GM18517 (cell line): ENCODE data around the gene ITGA8.
"Not testable (repeated sequence)": the region's sequence is repeated elsewhere in the genome, so short reads cannot be mapped to it uniquely, and the experiment has no call there.

ENCODE experiments used
- ATAC-seq: cut with Tn5 transposase; IDR thresholded peaks from one replicate; pipeline ENCODE4 v1.9.1; 2021; ENCODE audit warnings: mild to moderate bottlenecking, moderate library complexity; ENCODE audit not compliant: unreplicated experiment

The ITGA8 gene

GRCh38 chr10:15516256-15517085 lies 203.3 kb downstream of the ITGA8 start:
- ATAC-seq = no peak

GRCh38 chr10:15515202-15515601 lies 204.5 kb downstream of the ITGA8 start:
- no peak for ATAC-seq

DNA sequence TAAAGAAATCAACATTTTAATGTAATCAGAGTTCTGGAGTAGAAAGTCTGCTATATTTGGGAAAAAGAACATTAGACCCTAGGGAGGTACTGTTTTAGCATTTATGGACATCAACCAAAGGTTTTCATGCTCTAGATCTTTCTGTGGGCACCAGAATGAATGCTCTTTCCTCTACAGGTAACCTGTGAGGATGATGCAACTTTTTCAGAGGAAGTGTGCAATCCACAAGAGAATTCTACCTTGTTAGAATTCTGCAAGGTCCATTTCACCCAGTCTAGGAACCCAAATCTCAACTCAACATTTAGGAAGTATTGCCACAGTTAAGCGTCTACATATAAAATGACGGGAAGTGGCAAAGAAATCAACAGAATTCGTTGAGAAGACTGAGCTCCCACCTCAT lies 208.8 kb downstream of the ITGA8 start:
- no peak for ATAC-seq

DNA sequence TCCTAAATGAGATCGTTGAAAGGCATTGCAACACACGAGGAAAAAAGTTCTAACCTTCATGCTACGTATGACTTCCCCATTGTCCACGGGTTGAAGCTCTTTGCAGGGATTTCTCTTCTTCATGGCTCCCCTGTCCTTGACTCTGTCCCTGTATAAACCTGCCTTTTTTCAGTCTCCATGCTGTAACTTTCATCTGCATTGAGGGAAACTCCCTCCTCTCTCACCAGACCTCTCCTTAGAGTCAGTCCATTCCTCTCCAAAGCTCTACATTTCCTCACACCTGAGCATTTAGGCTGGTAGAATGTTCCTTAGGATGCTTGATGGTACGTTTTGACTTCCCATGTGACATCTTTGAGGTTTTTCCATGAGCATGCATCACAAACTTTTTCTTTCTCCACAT lies 214.4 kb downstream of the ITGA8 start:
- ATAC-seq = no peak

DNA sequence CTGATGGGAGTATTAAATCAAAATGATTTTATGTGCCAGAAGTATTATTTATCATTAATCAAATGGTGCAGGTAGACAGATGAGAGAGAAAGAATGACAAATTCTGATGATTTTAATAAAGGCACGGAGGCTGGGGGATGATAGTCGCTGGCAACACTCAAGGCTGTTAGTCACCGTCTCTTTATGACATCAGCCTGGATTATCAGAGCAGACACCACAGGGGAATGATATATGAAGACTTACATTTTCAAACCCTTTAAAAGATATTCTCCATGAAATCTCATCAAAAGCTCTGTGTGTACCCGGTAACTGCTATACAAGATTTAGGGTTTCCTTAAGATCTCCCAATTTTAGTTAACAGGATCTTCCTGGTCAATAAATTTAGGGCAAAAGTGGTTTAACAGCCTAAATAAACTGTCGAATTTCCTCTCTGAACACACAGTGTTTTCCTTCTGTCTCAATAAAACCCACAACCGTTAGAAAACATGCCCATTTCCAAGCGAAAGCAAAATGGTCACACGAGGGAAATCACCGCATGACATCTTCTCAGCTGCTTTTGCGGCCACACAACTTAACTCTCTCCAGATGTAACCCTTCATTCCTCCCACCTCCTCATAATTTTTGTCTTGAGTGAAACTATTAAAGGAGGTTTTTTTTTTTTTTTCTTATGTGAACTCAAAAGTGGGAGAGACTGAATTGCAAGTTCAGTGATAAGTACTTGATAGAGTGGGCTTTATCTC lies 215.5 kb downstream of the ITGA8 start:
- no peak for ATAC-seq

- no peak for ATAC-seq
These were observed 224.7 kb downstream of the ITGA8 start for GRCh38 chr10:15494850-15495506.

DNA sequence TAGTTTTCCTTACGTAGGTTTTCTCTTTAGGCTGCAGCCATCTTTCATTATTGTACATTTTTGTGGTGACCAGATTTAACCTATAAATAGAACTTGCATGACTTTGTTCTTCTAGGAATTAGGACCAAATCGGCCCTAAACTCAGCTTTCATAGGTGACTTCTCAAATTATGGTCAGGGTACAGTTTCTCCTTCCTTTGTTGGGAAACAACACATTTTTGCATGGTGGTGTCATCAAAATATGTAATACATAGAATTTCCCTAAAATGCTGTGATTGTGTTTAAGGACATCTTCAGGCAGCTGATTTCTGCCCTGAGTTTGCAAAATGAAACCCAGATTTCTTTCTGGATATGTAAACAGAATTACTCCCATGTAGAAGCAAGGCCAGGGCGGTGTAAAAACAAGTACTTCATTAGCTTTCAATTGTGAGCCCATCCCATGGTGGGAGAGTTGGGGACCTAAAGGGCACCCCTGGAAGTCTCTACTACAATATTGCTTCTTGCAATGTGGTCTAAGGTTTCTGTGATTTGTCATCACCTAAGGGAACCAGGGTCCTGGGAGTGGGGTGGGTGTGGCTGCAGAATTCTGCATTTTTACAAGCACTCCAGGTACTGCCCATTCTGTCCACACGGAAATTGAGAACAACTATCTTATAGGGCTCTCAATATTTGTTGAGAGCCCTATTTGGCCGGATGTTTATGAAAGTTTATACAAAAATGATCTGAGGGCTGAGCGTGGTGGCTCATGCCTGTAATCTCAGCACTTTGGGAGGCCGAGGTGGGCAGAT lies 227.7 kb downstream of the ITGA8 start:
- ATAC-seq = no peak

DNA sequence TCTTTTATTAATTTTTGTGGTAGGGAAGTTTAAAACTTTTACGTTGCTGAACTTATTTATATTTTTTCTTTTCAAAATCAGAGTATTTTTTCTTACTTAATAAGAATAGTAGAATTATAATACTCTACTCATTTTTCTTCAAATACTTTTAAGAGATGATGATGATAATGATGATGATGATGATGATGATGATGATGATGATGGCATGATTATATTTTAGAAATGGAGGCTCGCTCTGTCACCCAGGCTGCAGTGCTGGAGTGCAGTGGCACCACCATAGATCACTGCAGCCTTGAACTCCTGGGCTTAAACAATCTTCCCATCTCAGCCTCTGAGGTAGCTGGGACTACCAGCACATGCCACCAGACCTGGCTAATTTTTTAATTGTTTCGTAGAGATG lies 230.3 kb downstream of the ITGA8 start:
- ATAC-seq = no peak

DNA sequence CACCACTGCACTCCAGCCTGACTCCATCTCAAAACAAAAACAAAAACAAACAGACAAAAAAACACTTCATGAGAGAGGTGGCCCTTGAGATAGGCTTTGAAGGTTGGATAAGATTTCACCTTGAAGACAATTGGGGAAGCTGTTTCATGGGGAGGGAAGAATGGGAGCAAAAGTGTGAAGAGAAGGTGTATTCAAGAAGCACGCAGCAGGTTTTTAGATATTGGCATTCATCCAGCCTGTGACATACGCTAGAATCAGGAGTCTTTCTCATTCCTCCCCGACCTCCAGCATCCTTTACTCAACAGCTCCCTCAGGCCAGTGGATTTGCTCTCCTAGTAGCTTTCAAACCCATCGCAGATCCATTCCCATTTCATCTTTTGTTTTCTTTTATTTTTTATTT lies 232.3 kb downstream of the ITGA8 start:
- no peak for ATAC-seq

- ATAC-seq = no peak
These were observed 233.3 kb downstream of the ITGA8 start for GRCh38 chr10:15486404-15486803.

DNA sequence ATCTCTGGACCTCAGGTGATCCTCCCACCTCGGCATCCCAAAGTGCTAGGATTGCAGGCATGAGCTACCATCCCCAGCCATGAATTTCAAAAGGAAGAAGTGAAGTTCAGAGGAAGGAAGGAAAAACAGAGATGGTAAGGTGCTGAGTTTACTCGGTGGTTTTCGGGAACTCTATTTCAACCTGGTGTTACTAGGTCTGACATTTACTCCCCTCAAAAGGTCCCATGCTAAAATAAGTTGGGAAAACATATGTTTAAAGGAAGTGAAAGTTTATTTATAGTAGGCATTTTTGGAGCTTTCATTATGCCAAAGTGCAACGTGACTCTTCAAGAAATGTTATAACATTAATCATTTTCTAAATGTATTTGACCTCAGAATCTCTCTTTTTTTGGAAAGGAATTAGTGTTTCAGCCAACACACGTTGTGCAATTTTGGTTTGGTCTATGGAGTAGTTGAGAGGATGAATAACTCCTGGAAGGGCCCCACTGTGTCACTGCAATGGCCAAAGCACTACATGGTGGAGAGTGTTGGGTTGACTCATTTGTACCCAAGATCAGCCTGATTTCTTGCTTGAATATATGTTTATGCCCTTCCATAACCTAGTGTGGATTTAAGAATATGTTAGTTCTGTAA lies 233.9 kb downstream of the ITGA8 start:
- no peak for ATAC-seq

DNA sequence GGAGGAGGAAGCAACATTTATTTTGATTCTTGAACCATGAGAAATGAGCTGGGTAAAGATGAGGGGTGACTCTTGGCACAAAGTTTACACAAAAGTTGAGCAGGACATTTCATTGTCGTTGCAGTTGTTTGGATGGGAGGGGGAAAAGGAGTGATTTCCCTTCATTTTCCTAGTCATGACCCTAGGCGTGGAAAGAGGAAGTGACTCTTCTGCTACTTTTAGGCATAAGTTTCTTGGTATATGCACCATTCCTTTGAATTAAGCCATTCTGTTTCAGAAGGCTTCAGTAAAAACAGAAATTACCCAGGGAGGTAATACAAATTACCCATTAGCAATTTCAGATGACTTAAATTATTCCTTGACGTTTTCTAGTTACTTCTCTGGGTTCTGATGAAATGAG lies 234.7 kb downstream of the ITGA8 start:
- ATAC-seq = no peak

DNA sequence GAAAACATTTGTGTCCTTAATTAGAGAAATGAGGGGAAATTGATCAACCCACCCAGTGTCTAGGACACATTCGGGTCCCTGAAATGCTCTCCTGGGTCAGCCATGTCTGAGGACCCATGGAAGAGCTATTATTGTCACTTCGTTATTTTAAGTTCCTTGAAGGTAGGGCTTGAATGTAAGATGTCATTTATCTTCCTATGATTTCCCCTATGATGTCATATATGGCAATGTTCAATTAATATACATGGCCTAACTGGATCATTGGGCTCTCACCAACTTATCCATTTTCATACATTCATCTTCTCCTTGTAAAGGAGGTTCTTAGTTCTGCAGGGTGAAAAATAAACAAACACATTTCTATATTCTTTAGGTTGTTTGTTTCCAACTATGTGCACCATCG lies 235.6 kb downstream of the ITGA8 start:
- ATAC-seq = no peak

DNA sequence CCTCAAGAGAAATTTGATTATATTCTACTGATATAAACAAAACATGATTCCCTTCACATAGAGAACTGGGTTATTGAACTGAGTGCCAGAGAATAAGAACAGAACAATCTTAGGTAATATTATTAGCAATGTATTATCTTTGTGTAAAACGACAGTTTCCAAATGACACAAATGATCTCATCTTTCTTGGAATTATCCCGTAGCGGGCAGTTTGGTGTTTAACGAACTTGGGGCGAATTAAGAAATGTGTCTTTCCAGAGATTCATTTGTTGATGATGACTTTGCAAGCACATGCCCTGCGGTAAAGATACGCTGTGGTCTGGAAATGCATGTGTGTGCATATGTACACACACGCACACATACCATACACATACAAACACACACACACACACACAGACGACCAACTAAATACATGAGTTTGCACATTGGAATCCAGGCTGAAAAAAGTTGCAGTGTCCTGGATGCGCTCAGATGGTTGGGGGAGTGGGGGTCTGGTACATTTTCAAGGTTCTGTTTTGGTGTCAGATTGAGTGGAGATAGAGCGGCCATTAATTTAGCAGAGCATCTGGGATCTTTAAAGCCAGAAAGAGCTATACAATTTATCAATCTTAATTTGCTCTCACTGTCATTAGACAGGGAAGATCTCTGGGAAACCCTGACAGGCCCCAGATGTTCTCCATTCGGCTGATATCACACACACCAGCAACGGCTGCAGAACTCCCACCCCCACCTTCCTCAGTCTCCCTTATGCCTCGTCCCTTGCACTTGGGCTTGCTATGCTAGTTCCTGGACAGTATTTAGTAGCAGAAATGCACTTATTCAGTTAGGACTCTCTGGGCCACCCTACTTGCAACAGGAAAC lies 236.3 kb downstream of the ITGA8 start:
- no peak for ATAC-seq

GRCh38 chr10:15482156-15482555 lies 237.6 kb downstream of the ITGA8 start:
- no peak for ATAC-seq

GRCh38 chr10:15478950-15479349 lies 240.8 kb downstream of the ITGA8 start:
- no peak for ATAC-seq

DNA sequence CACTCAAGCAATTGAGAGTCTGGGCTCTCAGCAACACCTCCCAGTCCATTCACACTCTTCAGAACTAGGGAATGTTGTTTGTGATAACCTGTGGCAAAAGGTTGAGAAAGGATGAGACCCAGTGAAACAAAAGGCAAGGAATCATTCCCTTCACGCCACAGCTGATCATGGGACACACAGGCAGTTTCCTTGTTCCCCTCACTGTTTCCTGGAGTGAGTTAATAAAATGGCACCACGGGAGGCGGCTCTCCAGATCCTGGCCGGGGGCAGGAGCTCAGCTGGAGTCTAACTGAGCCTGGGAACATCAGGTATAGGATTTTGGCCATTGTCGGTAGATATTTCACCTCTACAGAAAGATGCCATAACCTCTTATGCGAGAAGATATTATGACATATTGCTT lies 241.3 kb downstream of the ITGA8 start:
- no peak for ATAC-seq

GRCh38 chr10:15476337-15476736 lies 243.4 kb downstream of the ITGA8 start:
- ATAC-seq = no peak

DNA sequence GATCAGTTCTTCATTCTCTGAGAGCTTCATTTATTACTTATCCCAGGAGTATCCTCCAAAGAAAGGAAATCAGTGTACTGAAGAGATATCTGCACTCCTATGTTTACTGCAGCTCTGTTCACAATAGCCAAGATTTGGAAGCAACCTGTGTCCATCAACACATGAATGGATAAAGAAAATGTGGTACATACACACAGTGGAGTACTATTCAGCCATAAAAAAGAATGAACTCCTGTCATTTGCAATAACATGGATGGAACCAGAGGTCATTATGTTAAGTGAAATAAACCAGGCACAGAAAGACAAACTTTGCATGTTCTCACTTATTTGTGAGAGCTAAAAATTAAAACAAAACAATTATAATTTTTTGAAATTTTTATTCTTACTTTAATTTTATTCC lies 244.3 kb downstream of the ITGA8 start:
- ATAC-seq = not testable (repeated sequence)

- no peak for ATAC-seq
These were observed 245.1 kb downstream of the ITGA8 start for GRCh38 chr10:15474671-15475070.
